PC-3 (cell line): Measurements from ENCODE around the gene FAM131A.

Experiments used
- EZH2phosphoT487 ChIP-seq: fragments of 300-600 bp; sonication (generic); IDR thresholded peaks from 2 replicates; pipeline ENCODE4 v1.6.1; 2018; ENCODE audit warnings: mild to moderate bottlenecking, antibody characterized with exemption, low read length, borderline replicate concordance
- TF ChIP-seq, protein P1 (sequence below): fragments of 300-600 bp; sonication (generic); conservative IDR thresholded peaks from 2 replicates; pipeline ENCODE4 v1.5.1; 2017; ENCODE audit warnings: antibody characterized with exemption, low read depth, mild to moderate bottlenecking, low read length

GRCh38 chr3:184333700-184334099, 3.7 kb upstream of the FAM131A start:
- TF ChIP-seq, protein P1, sequence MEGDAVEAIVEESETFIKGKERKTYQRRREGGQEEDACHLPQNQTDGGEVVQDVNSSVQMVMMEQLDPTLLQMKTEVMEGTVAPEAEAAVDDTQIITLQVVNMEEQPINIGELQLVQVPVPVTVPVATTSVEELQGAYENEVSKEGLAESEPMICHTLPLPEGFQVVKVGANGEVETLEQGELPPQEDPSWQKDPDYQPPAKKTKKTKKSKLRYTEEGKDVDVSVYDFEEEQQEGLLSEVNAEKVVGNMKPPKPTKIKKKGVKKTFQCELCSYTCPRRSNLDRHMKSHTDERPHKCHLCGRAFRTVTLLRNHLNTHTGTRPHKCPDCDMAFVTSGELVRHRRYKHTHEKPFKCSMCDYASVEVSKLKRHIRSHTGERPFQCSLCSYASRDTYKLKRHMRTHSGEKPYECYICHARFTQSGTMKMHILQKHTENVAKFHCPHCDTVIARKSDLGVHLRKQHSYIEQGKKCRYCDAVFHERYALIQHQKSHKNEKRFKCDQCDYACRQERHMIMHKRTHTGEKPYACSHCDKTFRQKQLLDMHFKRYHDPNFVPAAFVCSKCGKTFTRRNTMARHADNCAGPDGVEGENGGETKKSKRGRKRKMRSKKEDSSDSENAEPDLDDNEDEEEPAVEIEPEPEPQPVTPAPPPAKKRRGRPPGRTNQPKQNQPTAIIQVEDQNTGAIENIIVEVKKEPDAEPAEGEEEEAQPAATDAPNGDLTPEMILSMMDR = no peak
- TF ChIP-seq EZH2phosphoT487 = no peak
